KMS-11 (cell line): ENCODE measurements around the gene ARFIP2.

Experiments used
- H2AFZ ChIP-seq: fragments of 200-600 bp; sonication (generic); 2 replicates; pipeline ENCODE4 v1.6.1; 2016; ENCODE audit warnings: antibody characterized with exemption, mixed run types, low read depth
- H3K27ac ChIP-seq: fragments of 200-600 bp; sonication (generic); 2 replicates; pipeline ENCODE4 v1.6.1; 2016; ENCODE audit warnings: mild to moderate bottlenecking, mixed run types
- H3K27me3 ChIP-seq: fragments of 200-600 bp; sonication (generic); 2 replicates; pipeline ENCODE4 v1.6.1; 2017; ENCODE audit warnings: mild to moderate bottlenecking, low read depth, mixed run types, moderate library complexity; ENCODE audit not compliant: insufficient read depth
- H3K36me3 ChIP-seq: fragments of 200-600 bp; sonication (generic); 2 replicates; pipeline ENCODE4 v1.6.1; 2017; ENCODE audit warnings: mild to moderate bottlenecking, mixed run types; ENCODE audit not compliant: insufficient read depth
- H3K4me1 ChIP-seq: fragments of 200-600 bp; sonication (generic); 2 replicates; pipeline ENCODE4 v1.6.1; 2016; ENCODE audit warnings: mild to moderate bottlenecking, low read depth, mixed run types; ENCODE audit not compliant: poor library complexity, severe bottlenecking
- H3K4me2 ChIP-seq: fragments of 200-600 bp; sonication (generic); 2 replicates; pipeline ENCODE4 v1.7.0; 2016; ENCODE audit warnings: mild to moderate bottlenecking, mixed run types
- H3K4me3 ChIP-seq: fragments of 200-600 bp; sonication (generic); IDR thresholded peaks from 2 replicates; pipeline ENCODE4 v1.6.1; 2017; ENCODE audit warnings: low read depth, low read length, mixed read lengths; ENCODE audit not compliant: insufficient read depth
- H3K79me2 ChIP-seq: fragments of 200-600 bp; sonication (generic); 2 replicates; pipeline ENCODE4 v1.6.1; 2016; ENCODE audit warnings: low read depth, mixed run types; ENCODE audit not compliant: insufficient read depth
- H3K9ac ChIP-seq: fragments of 200-600 bp; sonication (generic); 2 replicates; pipeline ENCODE4 v1.6.1; 2016; ENCODE audit warnings: mild to moderate bottlenecking, mixed run types
- H4K20me1 ChIP-seq: fragments of 200-600 bp; sonication (generic); 2 replicates; pipeline ENCODE4 v1.6.1; 2016; ENCODE audit warnings: mild to moderate bottlenecking, mixed run types; ENCODE audit not compliant: insufficient read depth
- TF ChIP-seq, protein P1 (sequence below): fragments of 200-600 bp; sonication (generic); conservative IDR thresholded peaks from 2 replicates; pipeline ENCODE4 v1.6.1; 2017; ENCODE audit warnings: low read depth, mild to moderate bottlenecking, antibody characterized with exemption, low read length, moderate library complexity, mixed read lengths

Gene ARFIP2

DNA sequence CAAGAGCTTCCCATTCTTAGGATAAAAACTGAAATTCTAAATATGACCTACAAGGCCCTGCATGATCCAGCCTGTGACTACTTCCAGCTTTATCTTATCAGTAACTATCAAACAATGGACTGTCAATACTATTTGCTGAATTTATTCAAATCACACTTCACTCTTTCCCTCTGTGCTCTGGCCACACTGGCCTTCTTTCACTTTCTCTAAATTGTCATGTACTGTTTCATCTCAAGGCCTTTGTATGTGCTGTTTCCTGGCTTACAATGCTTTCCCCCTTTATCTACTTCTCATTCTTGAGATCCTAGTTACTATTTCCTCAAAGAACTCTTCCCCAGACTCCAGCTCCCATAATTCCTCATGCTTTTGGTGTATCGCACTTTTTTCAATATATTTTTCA, 5.8 kb upstream of the ARFIP2 start:
- no peak overlapping the region for H3K27ac ChIP-seq
- no peak overlapping the region for H3K9ac ChIP-seq
- no peaks in the 10 kb centered on the region for H3K27me3 ChIP-seq
- H3K4me1 ChIP-seq: peaks cover 12% of the 10 kb centered on the region
- 0 out of 2 replicates have a peak, but pooled peaks cover 5% of the 10 kb centered on the region for H3K36me3 ChIP-seq
- H3K4me2 ChIP-seq: no peak overlapping the region
- no peaks in the 10 kb centered on the region; the same call in 1 of the 2 replicates for H4K20me1 ChIP-seq
- no peak overlapping the region for H3K4me3 ChIP-seq
- peaks cover 19% of the 10 kb centered on the region for H3K79me2 ChIP-seq
- TF ChIP-seq, protein P1, sequence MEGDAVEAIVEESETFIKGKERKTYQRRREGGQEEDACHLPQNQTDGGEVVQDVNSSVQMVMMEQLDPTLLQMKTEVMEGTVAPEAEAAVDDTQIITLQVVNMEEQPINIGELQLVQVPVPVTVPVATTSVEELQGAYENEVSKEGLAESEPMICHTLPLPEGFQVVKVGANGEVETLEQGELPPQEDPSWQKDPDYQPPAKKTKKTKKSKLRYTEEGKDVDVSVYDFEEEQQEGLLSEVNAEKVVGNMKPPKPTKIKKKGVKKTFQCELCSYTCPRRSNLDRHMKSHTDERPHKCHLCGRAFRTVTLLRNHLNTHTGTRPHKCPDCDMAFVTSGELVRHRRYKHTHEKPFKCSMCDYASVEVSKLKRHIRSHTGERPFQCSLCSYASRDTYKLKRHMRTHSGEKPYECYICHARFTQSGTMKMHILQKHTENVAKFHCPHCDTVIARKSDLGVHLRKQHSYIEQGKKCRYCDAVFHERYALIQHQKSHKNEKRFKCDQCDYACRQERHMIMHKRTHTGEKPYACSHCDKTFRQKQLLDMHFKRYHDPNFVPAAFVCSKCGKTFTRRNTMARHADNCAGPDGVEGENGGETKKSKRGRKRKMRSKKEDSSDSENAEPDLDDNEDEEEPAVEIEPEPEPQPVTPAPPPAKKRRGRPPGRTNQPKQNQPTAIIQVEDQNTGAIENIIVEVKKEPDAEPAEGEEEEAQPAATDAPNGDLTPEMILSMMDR: no peak
- no peak overlapping the region for H2AFZ ChIP-seq

DNA sequence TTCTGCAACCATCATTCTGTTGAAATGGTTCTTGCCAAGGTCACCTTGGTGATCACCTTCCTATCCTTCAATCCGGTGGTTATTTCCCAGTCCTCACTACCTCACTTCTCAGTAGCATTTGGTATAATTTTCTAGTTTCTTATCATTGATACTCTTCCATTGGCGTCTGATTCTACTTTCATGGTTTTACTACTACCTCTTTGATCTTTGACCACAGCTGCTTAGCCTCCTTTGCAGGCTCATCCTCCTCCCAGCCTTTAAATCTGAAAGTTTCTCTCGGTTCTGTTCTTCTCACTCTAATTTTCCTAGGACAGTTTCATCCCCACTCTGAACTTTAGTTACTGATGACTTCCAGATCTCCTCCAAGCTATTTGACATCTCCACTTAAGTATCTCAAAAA, 5.1 kb upstream of the ARFIP2 start:
- TF ChIP-seq, protein P1: no peak
- H3K36me3 ChIP-seq: 0 out of 2 replicates have a peak, but pooled peaks cover 5% of the 10 kb centered on the region

DNA sequence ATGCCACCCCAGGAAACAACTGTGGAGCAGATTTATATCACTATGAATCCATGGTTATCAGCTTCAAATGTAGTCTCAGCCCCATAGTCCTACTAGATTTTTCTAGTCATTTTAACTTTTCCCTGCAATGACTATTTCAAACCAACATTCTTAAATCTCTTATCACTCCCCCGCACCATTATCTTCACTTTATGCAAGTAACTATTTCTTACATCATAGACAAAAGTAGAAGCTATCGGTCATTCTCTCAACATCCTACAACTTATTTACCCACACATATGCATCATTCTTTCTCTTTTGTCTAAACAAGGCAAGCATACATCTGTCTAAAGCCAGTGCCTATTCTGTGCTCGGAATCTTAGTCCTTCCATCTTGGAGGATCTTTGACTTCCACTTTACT, 4.5 kb upstream of the ARFIP2 start:
- no peak overlapping the region for H2AFZ ChIP-seq
- peaks cover 29% of the 10 kb centered on the region for H3K79me2 ChIP-seq
- H3K9ac ChIP-seq: no peak overlapping the region
- H3K27me3 ChIP-seq: no peaks in the 10 kb centered on the region
- no peaks in the 10 kb centered on the region; the same call in 1 of the 2 replicates for H4K20me1 ChIP-seq
- H3K27ac ChIP-seq: no peak overlapping the region
- H3K36me3 ChIP-seq: 0 out of 2 replicates have a peak, but pooled peaks cover 5% of the 10 kb centered on the region
- no peak overlapping the region for H3K4me3 ChIP-seq
- TF ChIP-seq, protein P1: no peak
- peaks cover 12% of the 10 kb centered on the region for H3K4me1 ChIP-seq
- H3K4me2 ChIP-seq: no peak overlapping the region

More for the DNA sequence above, 5.1 kb upstream of the ARFIP2 start:
- H3K79me2 ChIP-seq: peaks cover 25% of the 10 kb centered on the region
- no peak overlapping the region for H3K9ac ChIP-seq
- H3K4me3 ChIP-seq: no peak overlapping the region
- H3K27ac ChIP-seq: no peak overlapping the region
- no peaks in the 10 kb centered on the region for H3K27me3 ChIP-seq
- no peak overlapping the region for H2AFZ ChIP-seq
- H4K20me1 ChIP-seq: no peaks in the 10 kb centered on the region; the same call in 1 of the 2 replicates
- H3K4me2 ChIP-seq: no peak overlapping the region
- peaks cover 12% of the 10 kb centered on the region for H3K4me1 ChIP-seq

DNA sequence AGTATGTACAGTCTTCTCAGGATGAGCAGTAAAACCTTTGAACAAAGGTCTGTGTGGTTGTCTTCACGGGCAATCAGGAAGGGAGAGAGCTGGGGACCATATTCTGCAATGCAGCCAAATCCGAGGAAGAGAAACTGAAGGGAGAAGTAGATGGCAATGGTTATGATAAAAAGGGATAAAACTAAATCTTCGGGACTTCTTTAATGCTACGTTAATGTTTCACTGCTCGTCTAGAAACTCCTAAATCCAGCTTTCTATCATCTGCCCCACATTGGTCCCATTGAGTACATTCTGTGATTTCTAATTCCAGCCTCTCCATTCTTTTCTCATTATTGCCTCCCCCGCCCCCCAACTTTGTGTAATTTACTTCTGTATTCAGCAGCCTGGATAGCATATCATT, 1.9 kb upstream of the ARFIP2 start:
- H3K4me3 ChIP-seq: no peak overlapping the region
- TF ChIP-seq, protein P1: no peak
- no peak overlapping the region for H3K27ac ChIP-seq
- no peaks in the 10 kb centered on the region for H3K27me3 ChIP-seq
- peaks cover 33% of the 10 kb centered on the region for H3K79me2 ChIP-seq
- H2AFZ ChIP-seq: no peak overlapping the region
- no peak overlapping the region for H3K9ac ChIP-seq
- no peak overlapping the region for H3K4me2 ChIP-seq
- H3K4me1 ChIP-seq: peaks cover 20% of the 10 kb centered on the region
- no peaks in the 10 kb centered on the region; the same call in 1 of the 2 replicates for H4K20me1 ChIP-seq
- 0 out of 2 replicates have a peak, but pooled peaks cover 5% of the 10 kb centered on the region for H3K36me3 ChIP-seq
